ENCODE measurements around the gene LENG1.

LENG1 gene

DNA sequence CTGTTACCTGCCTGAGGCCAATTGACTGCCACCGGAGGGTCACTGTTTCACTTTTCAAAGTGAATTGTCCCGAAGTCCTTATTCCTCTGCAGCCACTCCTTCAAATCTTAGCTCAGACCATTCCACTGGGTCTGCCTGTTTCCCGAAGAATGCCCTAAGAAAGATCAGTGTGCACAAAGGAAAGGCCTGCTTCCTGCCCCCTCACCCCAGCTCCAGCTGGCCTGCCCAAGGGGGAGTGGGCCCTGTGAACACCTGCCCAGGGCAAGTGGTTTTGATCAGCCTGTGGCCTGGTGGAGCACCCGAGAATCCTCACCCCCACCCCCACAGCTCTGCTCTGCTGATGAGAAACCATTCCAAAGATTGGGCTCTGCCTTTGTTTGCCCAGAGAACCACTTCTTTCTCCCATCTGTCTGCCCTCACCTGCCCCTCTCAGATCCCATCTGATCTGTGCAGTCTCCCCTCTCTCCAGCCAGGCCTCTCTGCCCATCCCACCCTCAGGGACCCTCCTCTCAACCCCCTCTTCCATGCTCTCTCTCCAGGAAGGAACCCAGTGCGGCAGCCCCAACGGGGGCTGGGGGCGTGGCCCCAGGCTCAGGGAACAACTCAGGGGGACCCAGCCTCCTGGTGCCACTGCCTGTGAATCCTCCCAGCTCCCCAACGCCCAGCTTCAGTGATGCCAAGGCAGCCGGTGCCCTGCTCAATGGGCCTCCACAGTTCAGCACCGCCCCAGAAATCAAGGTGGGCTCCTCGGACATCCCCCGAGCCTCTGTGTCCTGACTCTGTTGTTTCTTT lies 10.3 kb downstream of the LENG1 start:
- peak overlapping the region in 1 of 21 experiments; percentile 13 for H3K27ac ChIP-seq
- H3K4me3 ChIP-seq = no peak overlapping the region

DNA sequence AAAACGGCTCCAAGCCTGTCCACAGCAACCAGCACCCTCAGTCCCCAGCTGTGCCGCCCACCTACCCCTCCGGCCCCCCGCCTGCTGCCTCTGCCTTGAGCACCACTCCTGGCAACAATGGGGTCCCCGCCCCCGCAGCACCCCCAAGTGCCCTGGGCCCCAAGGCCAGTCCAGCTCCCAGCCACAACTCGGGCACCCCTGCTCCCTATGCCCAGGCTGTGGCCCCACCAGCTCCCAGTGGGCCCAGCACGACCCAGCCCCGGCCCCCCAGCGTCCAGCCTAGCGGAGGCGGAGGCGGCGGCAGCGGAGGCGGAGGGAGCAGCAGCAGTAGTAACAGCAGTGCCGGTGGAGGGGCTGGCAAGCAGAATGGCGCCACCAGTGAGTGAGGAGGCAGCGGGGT lies 11.4 kb downstream of the LENG1 start:
- H3K4me3 ChIP-seq = no peak overlapping the region
- no peak overlapping the region for H3K27ac ChIP-seq

DNA sequence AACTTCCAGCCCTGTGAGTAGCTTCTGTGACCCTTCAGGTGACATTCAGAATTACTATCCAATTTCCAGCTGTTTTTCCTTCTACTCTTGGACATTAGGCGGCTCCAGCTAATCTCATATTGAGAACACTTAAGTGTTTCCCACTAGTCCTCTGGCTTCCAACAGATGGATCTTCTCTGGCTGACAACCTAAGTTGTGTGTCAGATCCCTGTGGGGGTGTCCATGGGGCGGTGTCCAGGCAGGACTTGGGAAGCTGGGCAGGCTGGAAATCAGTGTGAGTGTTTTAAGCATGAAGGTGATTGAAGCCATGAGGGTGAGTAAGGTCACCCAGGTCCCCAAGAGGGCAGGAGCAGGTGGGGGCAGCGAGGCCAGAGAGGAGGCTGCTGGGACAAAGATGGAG lies 11.8 kb downstream of the LENG1 start:
- H3K27ac ChIP-seq = no peak overlapping the region
- H3K4me3 ChIP-seq = no peak overlapping the region

DNA sequence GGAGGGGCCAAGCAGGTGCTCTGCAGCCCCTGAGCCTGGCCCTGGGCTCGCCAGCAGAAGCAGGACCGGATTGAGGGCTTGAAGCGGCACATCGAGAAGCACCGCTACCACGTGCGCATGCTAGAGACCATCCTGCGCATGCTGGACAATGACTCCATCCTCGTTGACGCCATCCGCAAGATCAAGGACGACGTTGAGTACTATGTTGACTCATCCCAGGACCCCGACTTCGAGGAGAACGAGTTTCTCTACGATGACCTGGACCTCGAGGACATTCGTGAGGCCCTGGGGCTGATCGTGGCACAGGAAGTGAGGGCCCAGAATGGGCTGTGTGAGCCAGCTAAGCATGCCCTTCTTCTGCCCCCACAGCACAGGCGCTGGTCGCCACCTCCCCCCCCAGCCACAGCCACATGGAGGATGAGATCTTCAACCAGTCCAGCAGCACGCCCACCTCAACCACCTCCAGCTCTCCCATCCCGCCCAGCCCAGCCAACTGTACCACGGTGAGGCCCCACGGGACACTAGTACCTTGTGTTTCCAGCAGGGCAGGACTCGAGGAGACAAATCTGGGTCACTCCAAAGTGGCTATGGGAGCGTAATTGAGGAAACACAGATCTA lies 13.9 kb downstream of the LENG1 start:
- H3K27ac ChIP-seq = peak overlapping the region in 1 of 21 experiments; percentile 2
- no peak overlapping the region for H3K4me3 ChIP-seq

DNA sequence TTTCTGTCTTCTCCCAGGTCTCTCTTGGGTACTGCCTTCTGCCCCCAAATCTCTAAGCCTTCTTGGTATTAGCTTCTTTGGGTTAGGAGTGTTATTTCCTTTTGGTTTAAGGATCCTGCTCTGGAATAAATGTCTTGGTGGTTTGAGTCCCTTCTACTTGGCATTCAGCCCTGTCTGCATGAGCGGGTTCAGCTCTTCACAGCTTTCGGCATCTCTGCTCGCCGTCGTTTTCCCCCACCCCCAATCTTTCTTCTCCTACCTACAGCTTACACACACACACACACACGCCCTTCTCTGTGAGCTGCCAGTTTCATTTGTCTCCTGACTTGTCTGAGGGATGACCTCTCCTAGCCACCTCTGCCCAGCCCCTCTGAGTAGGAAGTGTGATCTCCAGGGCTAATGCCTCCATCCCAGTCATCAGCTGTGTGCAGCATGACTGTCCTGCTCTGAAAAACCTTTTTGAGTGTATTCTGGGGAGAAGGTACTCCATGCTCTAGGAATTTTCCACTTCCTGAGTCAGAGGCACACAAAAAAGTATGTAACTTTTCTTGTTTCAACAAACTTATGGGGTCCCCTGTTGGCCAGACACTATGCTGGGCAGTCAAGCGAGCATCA lies 17.2 kb downstream of the LENG1 start:
- Histone ChIP-seq H3K4me3 (no peak overlapping the region), H3K27ac (peak overlapping the region in 6 of 21 experiments; percentile 16 to 77 (median 70))

DNA sequence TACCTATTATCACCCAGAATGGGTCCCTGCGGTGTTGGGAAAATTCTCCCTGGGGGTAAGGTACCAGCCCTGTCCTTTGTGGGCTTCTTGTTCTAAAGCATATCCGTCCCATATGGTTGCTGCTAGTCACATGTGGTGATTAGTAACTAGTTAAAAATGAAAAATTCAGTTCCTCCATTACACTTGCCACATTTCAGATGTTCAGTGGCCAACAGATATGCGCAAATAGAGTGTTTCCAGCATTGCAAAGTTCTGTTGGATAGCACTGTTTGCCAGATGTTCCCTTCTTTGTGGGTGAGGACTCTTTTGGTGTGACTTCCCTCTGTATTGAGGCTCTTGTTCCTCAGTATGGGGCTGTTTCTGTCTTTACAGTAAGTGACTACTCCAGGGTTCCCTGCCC lies 18.2 kb downstream of the LENG1 start:
- Histone ChIP-seq H3K4me3 (no peak overlapping the region), H3K27ac (peak overlapping the region in 8 of 21 experiments; percentile 7 to 77 (median 70))

DNA sequence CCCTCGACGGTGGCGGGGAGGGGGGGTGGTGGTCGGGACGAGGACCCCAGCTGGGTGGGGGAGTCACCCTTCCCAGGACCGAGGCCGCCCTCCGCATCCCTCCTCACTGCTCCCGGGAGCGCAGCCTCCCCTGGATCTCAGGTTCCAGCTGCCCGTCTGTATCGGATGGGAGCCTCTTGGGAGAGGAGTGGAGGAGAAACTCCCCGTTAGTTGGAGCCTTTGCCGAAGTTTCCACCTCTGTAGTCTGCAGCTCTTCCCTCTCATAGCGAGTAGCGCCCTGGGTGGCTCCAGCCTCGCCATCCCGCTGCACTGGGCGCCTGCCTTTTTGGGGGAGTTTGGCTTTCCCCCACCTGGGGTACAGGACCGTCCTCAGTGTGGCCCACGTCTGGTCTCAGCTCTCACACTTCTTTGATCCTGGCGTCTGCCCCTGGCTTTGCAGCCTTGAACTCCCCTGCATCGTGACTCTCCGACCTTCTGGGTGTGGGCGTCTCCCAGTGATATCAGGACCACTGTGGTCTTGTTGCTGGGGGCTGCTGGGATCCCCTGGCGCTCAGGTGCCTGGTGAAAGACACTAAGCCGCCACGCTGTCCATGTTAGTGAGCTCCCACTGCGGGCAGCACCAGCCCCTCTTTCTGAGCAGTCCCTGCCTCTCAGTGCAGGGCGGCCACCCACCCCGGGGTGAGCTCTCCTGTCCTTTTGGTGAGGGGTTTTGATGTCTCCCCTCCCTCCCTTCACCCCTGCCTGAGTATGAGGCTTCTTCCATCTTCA lies 20.8 kb downstream of the LENG1 start:
- Histone ChIP-seq H3K27ac (peak overlapping the region in 20 of 21 experiments; percentile 92 to 100 (median 99)), H3K4me3 (peak overlapping the region; percentile 69 to 100 (median 96))

DNA sequence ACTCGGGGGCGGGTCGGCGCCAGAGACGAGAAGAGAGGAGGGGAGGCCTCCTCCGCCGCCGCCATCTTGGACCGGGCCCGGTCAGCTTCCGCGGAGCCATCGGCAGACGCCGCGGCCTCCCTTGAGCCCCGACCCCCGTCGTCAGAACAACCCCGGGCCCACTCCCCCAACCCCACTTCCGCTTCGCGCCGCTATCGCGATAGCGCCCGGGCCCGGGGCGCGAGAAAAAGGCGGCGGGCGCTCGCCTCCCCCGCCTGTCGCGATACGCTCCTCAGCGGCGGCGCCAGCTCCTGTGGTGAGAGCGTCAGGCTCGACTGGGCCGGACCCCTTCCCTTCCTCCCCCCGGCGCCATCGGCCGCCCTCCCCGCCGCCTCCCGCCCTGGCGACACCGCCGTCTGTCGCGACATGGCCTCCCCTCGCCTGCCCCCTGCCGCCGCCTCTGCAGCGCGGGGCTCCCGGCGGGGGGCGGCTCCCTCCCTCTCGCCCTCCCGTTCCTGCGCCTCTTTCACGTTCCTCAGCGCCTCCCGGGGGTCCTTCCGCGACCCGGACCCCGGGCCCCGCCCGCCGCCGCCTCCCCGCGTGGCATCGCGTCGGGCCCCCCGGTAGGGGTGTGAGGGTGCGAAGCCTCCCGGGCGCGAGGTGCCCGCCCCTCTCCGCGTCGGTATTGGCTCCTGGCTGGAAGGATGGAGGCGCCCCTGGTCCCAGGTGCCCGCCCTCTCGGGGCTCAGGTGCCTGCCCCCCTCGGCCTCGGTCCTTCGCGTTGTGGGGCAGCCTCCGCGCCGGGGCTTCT lies 21.6 kb downstream of the LENG1 start, which contains the start of gene CNOT3:
Gene CNOT3, plus strand, starts transcription at position 64 of the 790 bp plus-strand sequence. CDS start 5,217 bp downstream, outside the sequence.
- peak within 1 kb of the TSS; percentile 69 to 100 (median 96) for H3K4me3 ChIP-seq
- H3K27ac ChIP-seq = peak within 1 kb of the TSS; percentile 92 to 100 (median 99)

DNA sequence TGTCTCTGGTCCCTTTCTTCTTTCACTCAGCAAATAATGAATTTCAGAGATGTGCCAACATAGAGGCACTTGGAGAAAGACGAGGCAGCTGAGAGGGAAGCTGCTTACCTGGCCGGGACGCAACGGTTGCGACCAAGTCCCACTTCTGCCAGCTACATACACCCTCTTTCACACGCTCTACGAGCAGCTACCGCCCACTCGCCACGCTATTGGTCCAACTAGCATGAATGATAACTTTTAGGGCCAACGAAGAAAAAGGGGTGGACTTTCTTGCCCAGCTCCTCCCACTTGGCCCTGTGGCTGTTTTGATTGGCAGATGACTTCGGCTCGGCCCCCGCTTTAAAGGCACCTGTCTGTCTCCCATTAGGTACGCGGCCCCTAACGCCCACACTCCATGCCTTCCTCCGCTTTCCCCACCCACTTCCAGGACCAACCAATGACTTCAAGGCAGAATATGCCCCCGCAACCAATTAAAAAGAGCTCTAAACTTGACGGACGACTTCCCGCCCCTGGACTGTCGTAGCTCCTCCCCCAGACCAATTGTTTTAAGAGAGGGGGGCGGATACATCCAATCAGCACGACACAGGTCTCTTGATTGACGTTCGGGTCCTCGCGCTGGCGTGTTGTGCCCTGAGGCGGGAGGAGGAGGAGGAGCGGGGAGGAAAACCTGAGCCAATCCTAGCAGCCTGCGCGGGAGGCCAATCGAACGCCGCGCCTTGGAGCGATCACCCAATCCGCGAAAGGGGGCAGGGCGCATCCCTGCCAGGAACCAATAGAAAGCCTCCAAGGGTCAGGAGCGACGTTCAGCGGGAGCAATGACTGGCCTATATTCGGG lies 22.4 kb downstream of the LENG1 start:
- peak overlapping the region; percentile 69 to 100 (median 96) for H3K4me3 ChIP-seq
- peak overlapping the region in 20 of 21 experiments; percentile 92 to 100 (median 99) for H3K27ac ChIP-seq

DNA sequence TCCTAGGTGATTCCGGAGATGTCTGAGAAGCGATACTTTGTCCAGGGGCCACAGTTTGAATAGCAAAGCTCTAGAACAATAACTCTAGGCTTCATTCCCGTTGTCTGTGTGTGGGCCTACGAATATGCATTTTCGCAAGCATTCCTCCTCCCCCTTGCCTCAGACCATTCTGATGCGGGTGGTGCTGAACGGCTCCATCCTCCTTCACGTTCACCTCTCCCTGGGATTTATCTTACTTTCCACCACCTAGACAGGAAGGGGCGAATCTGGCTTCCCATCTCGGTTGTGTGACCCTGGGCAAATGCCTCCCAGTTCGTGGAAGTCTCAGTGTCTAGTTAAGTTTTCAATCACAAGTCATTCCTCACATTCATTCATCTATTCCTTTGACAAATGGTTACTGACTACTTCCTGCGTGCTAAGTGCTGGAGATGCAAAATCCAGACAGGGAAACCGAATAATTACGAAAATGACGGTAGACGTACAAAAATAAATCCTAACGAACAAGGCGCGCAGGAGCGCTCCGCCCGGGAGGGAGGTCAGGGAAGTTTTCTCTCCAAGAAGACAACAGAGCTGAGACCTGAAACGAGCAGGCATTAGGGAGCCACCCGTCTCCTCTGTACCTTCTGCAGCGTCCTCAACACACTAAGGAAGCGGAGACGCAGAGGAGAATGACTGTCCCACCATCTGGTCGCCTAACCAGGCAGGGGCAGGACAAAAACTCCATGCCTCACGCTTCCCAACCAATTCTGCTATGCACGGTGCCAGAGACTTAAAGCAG lies 23.2 kb downstream of the LENG1 start:
- Histone ChIP-seq H3K4me3 (peak overlapping the region; percentile 18 to 45 (median 35)), H3K27ac (peak overlapping the region in 12 of 21 experiments; percentile 20 to 100 (median 60))

DNA sequence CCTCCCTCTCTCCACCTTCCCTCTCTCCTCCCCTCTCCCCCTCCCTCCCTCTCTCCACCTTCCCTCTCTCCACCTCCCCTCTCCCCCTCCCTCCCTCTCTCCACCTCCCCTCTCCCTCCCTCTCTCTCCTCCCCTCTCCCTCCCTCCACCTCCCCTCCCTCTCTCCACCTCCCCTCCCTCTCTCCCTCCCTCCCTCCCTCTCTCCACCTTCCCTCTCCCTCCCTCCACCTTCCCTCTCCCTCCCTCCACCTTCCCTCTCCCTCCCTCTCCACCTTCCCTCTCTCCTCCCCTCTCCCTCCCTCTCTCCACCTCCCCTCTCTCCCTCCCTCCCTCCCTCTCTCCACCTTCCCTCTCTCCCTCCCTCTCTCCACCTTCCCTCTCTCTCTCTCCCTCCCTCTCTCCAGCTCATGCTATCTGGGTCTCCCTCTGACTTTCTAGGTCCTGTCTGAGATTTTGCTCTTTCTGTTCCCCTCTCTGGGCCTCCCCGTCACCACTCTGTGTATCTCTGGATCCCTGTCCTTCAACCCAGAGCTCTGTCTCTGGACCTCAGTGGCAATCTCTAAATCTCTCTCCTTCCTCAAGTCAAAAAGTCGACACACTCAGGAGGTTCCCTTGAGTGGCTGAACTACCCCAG lies 25.4 kb downstream of the LENG1 start:
- Histone ChIP-seq H3K27ac (peak overlapping the region in 3 of 21 experiments; percentile 14 to 34 (median 31)), H3K4me3 (no peak overlapping the region)

DNA sequence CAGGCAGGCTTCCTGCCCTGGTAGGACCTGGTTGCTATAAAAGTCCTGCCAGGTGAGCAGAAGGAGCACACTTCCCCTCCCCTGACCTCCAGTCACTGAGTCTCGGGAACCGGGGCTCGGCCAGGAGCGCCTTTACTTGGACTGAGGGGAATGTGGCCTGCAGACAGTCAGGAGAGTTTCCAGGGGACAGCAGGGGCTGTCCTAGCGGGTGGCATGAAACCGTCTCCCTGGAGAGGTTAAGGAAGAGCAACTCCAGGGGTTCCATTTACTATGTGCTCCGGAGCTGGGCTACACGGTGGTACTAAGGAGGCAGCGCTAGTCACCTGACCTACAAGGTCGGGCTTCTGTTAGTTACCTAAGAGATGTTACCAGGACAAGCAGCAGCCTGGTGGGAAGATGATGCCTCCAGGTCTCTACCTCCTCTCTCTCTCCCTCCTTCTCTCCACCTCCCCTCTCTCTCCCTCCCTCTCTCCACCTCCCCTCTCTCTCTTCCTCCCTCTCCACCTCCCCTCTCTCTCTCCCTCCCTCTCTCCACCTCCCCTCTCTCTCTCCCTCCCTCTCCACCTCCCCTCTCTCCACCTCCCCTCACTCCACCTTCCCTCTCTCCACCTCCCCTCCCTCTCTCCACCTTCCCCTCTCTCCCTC lies 26.1 kb downstream of the LENG1 start:
- Histone ChIP-seq H3K4me3 (no peak overlapping the region), H3K27ac (no peak overlapping the region)

DNA sequence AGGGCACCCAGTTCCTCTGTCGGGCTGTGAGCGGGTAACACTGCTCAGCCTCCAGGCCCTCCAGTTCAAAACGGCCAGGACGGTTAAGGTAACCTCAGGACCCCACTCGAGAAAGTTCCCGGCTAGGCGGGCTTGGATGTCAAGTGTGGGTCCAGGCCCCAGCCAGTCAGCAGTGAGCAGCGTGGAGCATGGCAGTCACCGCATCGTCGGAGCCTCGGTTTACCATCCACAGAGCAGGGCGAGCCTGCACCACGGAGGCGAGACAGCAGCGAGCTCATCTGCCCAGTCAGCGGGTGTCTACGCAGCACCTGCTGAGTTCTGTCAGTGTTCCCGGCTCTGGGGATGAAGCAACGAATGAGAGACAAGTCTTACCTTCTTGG lies 29.9 kb downstream of the LENG1 start:
- Histone ChIP-seq H3K4me3 (no peak overlapping the region), H3K27ac (no peak overlapping the region)

DNA sequence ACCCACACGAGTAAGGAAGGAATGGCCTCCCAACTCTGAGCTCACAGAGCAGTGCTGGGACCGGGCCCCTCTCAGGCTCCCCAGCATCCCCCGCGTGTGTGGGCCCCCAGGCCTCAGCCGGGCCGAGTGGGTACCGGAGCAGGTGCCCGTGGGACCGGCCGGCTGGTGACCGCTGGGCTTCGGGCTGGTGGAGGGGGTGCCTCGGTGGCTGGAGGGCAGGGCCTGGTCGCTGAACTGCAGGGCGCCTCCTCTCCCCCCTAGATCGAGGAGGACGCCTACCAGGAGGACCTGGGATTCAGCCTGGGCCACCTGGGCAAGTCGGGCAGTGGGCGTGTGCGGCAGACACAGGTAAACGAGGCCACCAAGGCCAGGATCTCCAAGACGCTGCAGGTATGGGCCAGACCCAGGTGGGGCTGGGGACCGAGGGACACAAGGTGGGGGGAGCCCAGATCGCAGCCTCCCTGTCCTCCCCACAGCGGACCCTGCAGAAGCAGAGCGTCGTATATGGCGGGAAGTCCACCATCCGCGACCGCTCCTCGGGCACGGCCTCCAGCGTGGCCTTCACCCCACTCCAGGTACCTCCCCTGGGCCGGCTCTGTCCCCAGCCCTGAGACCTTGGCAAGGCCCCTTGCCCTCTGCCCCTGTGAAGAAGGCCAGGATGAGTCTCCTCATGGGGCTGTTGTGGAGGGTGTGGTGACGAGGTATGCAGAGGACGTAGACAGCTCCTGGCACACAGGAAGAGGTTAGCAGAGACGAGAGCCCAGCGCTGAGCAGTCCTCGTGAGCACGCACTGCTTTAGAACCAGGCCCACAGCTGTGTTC lies 30.5 kb downstream of the LENG1 start:
- H3K27ac ChIP-seq = no peak overlapping the region
- H3K4me3 ChIP-seq = no peak overlapping the region

DNA sequence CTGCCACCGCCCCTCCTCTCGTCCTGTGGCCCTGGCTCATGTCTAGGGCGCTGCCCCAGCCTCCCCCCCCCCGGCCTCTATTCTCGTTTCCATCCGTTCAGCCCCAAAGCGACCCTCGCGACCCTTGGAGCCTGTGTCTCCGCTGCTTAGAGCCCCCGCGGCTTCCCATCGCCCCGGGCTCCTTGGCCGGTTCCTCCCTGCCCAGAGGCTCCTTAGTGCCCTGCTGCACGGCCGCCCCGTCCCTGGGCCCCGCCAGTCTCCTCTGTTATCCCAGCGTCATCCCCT lies 31.1 kb downstream of the LENG1 start:
- Histone ChIP-seq H3K27ac (no peak overlapping the region), H3K4me3 (no peak overlapping the region)

Measured in skin epidermis (tissue), 12 donors.